ENCODE data around the gene ERICH6.

ERICH6 gene

GRCh38 chr3:150747886-150748683 is 44.4 kb upstream of the ERICH6 start:
- H3K18ac ChIP-seq (ENCODE audit: low read depth in 1 of 2, low read length in 2 of 2), result no peak overlapping the region

DNA sequence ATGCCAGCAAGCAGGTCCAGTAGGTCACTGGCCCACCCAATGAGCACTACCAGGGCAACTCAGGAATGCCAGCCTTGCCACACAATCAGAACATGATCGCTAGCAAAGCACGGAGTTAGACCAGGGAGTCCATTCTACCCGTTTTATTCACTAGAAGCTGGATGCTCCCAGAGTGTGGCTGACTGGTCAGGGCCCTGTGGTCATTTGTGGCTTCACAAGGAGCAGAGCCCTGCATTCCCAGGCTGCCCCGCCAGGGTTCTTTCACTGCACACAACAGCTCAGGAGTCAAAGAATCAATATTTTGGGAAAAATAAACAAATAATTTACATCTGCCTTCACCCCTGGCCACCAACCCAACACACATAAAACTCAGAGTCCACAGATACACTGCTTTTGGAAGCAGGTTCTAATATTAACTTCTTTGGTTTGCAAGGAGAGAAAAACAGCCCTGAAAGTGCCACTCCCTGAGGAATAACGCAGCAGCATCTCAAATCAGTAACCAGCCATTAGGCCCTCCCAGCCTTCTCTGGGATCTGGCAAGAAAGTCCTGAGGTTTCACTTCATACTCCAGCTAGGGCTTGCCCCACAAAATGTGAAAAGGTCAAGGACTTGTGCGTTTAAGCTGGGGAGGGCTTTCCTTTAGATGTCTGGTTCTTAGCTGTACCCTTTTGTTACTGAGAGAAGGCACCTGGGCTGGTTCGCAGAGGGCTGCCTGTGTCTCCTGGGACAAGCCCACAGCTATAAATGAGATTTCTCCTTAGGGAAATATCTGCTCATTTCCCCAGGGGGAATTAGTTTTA is 43.3 kb upstream of the ERICH6 start:
- Histone ChIP-seq H3K27me3 (ENCODE audit: control insufficient read depth in 1 of 2, insufficient read depth in 1 of 2, low read length in 2 of 2) (no peaks in the 10 kb centered on the region), H2BK15ac (ENCODE audit: low read depth, poor library complexity, severe bottlenecking) (no peak overlapping the region), H3K9ac (ENCODE audit: low read length) (no peak overlapping the region), H3K4me3 (ENCODE audit: insufficient read depth in 1 of 2, low read depth in 1 of 2, low read length in 2 of 2) (no peak overlapping the region), H2BK12ac (ENCODE audit: low read length in 2 of 2) (no peak overlapping the region), H2BK5ac (ENCODE audit: low read depth, low read length, poor library complexity, severe bottlenecking) (no peak overlapping the region), H4K8ac (ENCODE audit: low read length) (no peak overlapping the region), H2BK120ac (ENCODE audit: low read depth, low read length) (no peak overlapping the region), H3K23ac (ENCODE audit: low read length in 2 of 2) (no peak overlapping the region), H3K79me1 (replicated peaks; ENCODE audit: low read length, poor library complexity, severe bottlenecking) (peaks cover 20% of the 10 kb centered on the region), H3K14ac (ENCODE audit: low read length in 2 of 2) (peak overlapping the region in 1 of 2 experiments; percentile 83), H3K36me3 (ENCODE audit: control insufficient read depth in 1 of 2, insufficient read depth in 2 of 2, low read depth in 1 of 2, low read length in 2 of 2) (peaks cover 10 to 11% of the 10 kb centered on the region in 2 experiments), H3K4me2 (ENCODE audit: low read length, poor library complexity, severe bottlenecking) (no peak overlapping the region), H3K18ac (ENCODE audit: low read depth in 1 of 2, low read length in 2 of 2) (peak overlapping the region in 1 of 2 experiments; percentile 50), H4K91ac (ENCODE audit: low read length) (no peak overlapping the region), H3K9me3 (ENCODE audit: control insufficient read depth, low read length) (no peaks in the 10 kb centered on the region), H3K27ac (ENCODE audit: low read length, poor library complexity, severe bottlenecking) (no peak overlapping the region), H3K4me1 (ENCODE audit: control insufficient read depth, insufficient read depth, low read depth, low read length) (peaks cover 13% of the 10 kb centered on the region), H3K4ac (ENCODE audit: low read depth in 1 of 2, low read length in 2 of 2) (no peak overlapping the region), H2AFZ (ENCODE audit: low read depth, low read length) (no peak overlapping the region), H2AK5ac (ENCODE audit: low read length, severe bottlenecking) (no peak overlapping the region)
- peak; percentile 69 for DNase-seq
- WGBS, result 80% methylated on average over 6 of the region's 7 CpGs

More at GRCh38 chr3:150747886-150748683, 44.4 kb upstream of the ERICH6 start:
- Histone ChIP-seq H2BK5ac (ENCODE audit: low read depth, low read length, poor library complexity, severe bottlenecking) (no peak overlapping the region), H2AFZ (ENCODE audit: low read depth, low read length) (no peak overlapping the region), H4K91ac (ENCODE audit: low read length) (no peak overlapping the region), H3K9ac (ENCODE audit: low read length) (peak overlapping the region; percentile 19), H3K27me3 (ENCODE audit: control insufficient read depth in 1 of 2, insufficient read depth in 1 of 2, low read length in 2 of 2) (no peaks in the 10 kb centered on the region), H3K4me1 (ENCODE audit: control insufficient read depth, insufficient read depth, low read depth, low read length) (peaks cover 11% of the 10 kb centered on the region), H2BK12ac (ENCODE audit: low read length in 2 of 2) (no peak overlapping the region), H2BK15ac (ENCODE audit: low read depth, poor library complexity, severe bottlenecking) (no peak overlapping the region), H2BK120ac (ENCODE audit: low read depth, low read length) (no peak overlapping the region), H3K79me1 (replicated peaks; ENCODE audit: low read length, poor library complexity, severe bottlenecking) (peaks cover 21% of the 10 kb centered on the region), H3K23ac (ENCODE audit: low read length in 2 of 2) (no peak overlapping the region), H3K4ac (ENCODE audit: low read depth in 1 of 2, low read length in 2 of 2) (no peak overlapping the region), H3K14ac (ENCODE audit: low read length in 2 of 2) (no peak overlapping the region), H3K36me3 (ENCODE audit: control insufficient read depth in 1 of 2, insufficient read depth in 2 of 2, low read depth in 1 of 2, low read length in 2 of 2) (peaks cover 8 to 9% of the 10 kb centered on the region in 2 experiments), H2AK5ac (ENCODE audit: low read length, severe bottlenecking) (no peak overlapping the region), H3K27ac (ENCODE audit: low read length, poor library complexity, severe bottlenecking) (no peak overlapping the region), H3K4me3 (ENCODE audit: insufficient read depth in 1 of 2, low read depth in 1 of 2, low read length in 2 of 2) (no peak overlapping the region), H3K9me3 (ENCODE audit: control insufficient read depth, low read length) (no peaks in the 10 kb centered on the region), H4K8ac (ENCODE audit: low read length) (no peak overlapping the region), H3K4me2 (ENCODE audit: low read length, poor library complexity, severe bottlenecking) (no peak overlapping the region)
- DNase-seq, result no peak
- WGBS, result no CpG with 5 or more reads among the region's 5 CpGs

- no peak overlapping the region for H2BK15ac ChIP-seq (ENCODE audit: low read depth, poor library complexity, severe bottlenecking)
- H2BK12ac ChIP-seq (ENCODE audit: low read length in 2 of 2), result no peak overlapping the region
- H3K14ac ChIP-seq (ENCODE audit: low read length in 2 of 2), result no peak overlapping the region
- H3K18ac ChIP-seq (ENCODE audit: low read depth in 1 of 2, low read length in 2 of 2), result no peak overlapping the region
- no peak overlapping the region for H2BK120ac ChIP-seq (ENCODE audit: low read depth, low read length)
- 100% methylated on average over 2 of the region's 3 CpGs for WGBS
- no peak overlapping the region for H4K91ac ChIP-seq (ENCODE audit: low read length)
- H3K9ac ChIP-seq (ENCODE audit: low read length), result no peak overlapping the region
- H3K79me1 ChIP-seq (replicated peaks; ENCODE audit: low read length, poor library complexity, severe bottlenecking), result peaks cover 25% of the 10 kb centered on the region
- peaks cover 12 to 23% of the 10 kb centered on the region in 2 experiments for H3K36me3 ChIP-seq (ENCODE audit: control insufficient read depth in 1 of 2, insufficient read depth in 2 of 2, low read depth in 1 of 2, low read length in 2 of 2)
- no peak overlapping the region for H3K4ac ChIP-seq (ENCODE audit: low read depth in 1 of 2, low read length in 2 of 2)
- H3K23ac ChIP-seq (ENCODE audit: low read length in 2 of 2), result no peak overlapping the region
- no peaks in the 10 kb centered on the region for H3K27me3 ChIP-seq (ENCODE audit: control insufficient read depth in 1 of 2, insufficient read depth in 1 of 2, low read length in 2 of 2)
- peaks cover 13% of the 10 kb centered on the region for H3K4me1 ChIP-seq (ENCODE audit: control insufficient read depth, insufficient read depth, low read depth, low read length)
- no peak overlapping the region for H2AFZ ChIP-seq (ENCODE audit: low read depth, low read length)
- H3K27ac ChIP-seq (ENCODE audit: low read length, poor library complexity, severe bottlenecking), result no peak overlapping the region
- H2BK5ac ChIP-seq (ENCODE audit: low read depth, low read length, poor library complexity, severe bottlenecking), result no peak overlapping the region
- no peak overlapping the region for H3K4me2 ChIP-seq (ENCODE audit: low read length, poor library complexity, severe bottlenecking)
- no peak for DNase-seq
- H2AK5ac ChIP-seq (ENCODE audit: low read length, severe bottlenecking), result no peak overlapping the region
- H4K8ac ChIP-seq (ENCODE audit: low read length), result no peak overlapping the region
- no peaks in the 10 kb centered on the region for H3K9me3 ChIP-seq (ENCODE audit: control insufficient read depth, low read length)
- no peak overlapping the region for H3K4me3 ChIP-seq (ENCODE audit: insufficient read depth in 1 of 2, low read depth in 1 of 2, low read length in 2 of 2)
Measured at GRCh38 chr3:150745832-150746231, 42.1 kb upstream of the ERICH6 start.

DNA sequence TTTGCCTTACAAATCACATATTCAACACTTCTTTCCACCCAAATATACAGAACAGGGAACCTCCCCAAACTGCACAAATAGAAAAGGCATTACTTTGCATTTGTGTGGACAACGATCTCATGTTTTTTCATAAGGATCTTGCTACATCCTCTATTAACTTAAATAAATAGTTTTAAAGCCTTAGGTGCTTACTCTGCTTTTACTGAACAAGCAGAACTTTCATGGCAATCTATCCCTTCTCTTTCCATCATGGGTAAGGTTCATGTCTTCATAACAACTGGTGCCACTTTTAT is 41.1 kb upstream of the ERICH6 start:
- Histone ChIP-seq H2BK5ac (ENCODE audit: low read depth, low read length, poor library complexity, severe bottlenecking) (no peak overlapping the region), H3K4me2 (ENCODE audit: low read length, poor library complexity, severe bottlenecking) (no peak overlapping the region), H3K4me1 (ENCODE audit: control insufficient read depth, insufficient read depth, low read depth, low read length) (peaks cover 13% of the 10 kb centered on the region), H2BK15ac (ENCODE audit: low read depth, poor library complexity, severe bottlenecking) (no peak overlapping the region), H3K9ac (ENCODE audit: low read length) (peak overlapping the region; percentile 18), H2AFZ (ENCODE audit: low read depth, low read length) (no peak overlapping the region), H2BK120ac (ENCODE audit: low read depth, low read length) (no peak overlapping the region), H3K36me3 (ENCODE audit: control insufficient read depth in 1 of 2, insufficient read depth in 2 of 2, low read depth in 1 of 2, low read length in 2 of 2) (peaks cover 16 to 24% of the 10 kb centered on the region in 2 experiments), H4K8ac (ENCODE audit: low read length) (no peak overlapping the region), H3K27me3 (ENCODE audit: control insufficient read depth in 1 of 2, insufficient read depth in 1 of 2, low read length in 2 of 2) (no peaks in the 10 kb centered on the region), H3K4me3 (ENCODE audit: insufficient read depth in 1 of 2, low read depth in 1 of 2, low read length in 2 of 2) (no peak overlapping the region), H3K23ac (ENCODE audit: low read length in 2 of 2) (no peak overlapping the region), H3K79me1 (replicated peaks; ENCODE audit: low read length, poor library complexity, severe bottlenecking) (peaks cover 32% of the 10 kb centered on the region), H3K4ac (ENCODE audit: low read depth in 1 of 2, low read length in 2 of 2) (no peak overlapping the region), H4K91ac (ENCODE audit: low read length) (no peak overlapping the region), H3K27ac (ENCODE audit: low read length, poor library complexity, severe bottlenecking) (no peak overlapping the region), H3K9me3 (ENCODE audit: control insufficient read depth, low read length) (no peaks in the 10 kb centered on the region), H2AK5ac (ENCODE audit: low read length, severe bottlenecking) (no peak overlapping the region), H2BK12ac (ENCODE audit: low read length in 2 of 2) (no peak overlapping the region), H3K18ac (ENCODE audit: low read depth in 1 of 2, low read length in 2 of 2) (no peak overlapping the region), H3K14ac (ENCODE audit: low read length in 2 of 2) (no peak overlapping the region)
- no peak for DNase-seq
- WGBS, result 93% methylated on average over 1 of the region's 1 CpG
